H9 (cell line): ENCODE results near the gene EDNRB. TPM values are rescaled to one million over a fixed set of nuclear protein-coding genes. Genes with fewer than 3 reads are reported as not detected.

ENCODE experiments used
- DNase-seq: peaks from one replicate; pipeline ENCODE4 v3.0.0-alpha.2; 2017
- H2AFZ ChIP-seq: one replicate; pipeline ENCODE4 v1.6.1; 2013; ENCODE audit warnings: mild to moderate bottlenecking, low read length, control low read depth, moderate library complexity
- H2AK5ac ChIP-seq: 2 replicates; pipeline ENCODE4 v1.6.1; 2013; ENCODE audit warnings: low read length, control low read depth, mixed read lengths; ENCODE audit not compliant: insufficient read length
- H2BK120ac ChIP-seq: one replicate; pipeline ENCODE4 v1.6.1; 2013; ENCODE audit warnings: low read depth, mild to moderate bottlenecking, low read length, control low read depth, inconsistent platforms; ENCODE audit not compliant: poor library complexity, severe bottlenecking
- H2BK12ac ChIP-seq: 2 replicates; pipeline ENCODE4 v1.6.1; 2013; ENCODE audit warnings: low read length, control low read depth, mixed read lengths, low read depth; ENCODE audit not compliant: insufficient read length
- H2BK15ac ChIP-seq: 2 replicates; pipeline ENCODE4 v1.6.1; 2013; ENCODE audit warnings: low read depth, low read length, control low read depth
- H2BK20ac ChIP-seq: one replicate; pipeline ENCODE4 v1.6.1; 2013; ENCODE audit warnings: low read depth, mild to moderate bottlenecking, low read length, control low read depth, inconsistent platforms; ENCODE audit not compliant: poor library complexity, severe bottlenecking
- H2BK5ac ChIP-seq: 2 replicates; pipeline ENCODE4 v1.6.1; 2013; ENCODE audit warnings: low read length, control low read depth, mixed read lengths; ENCODE audit not compliant: insufficient read length
- H3K14ac ChIP-seq: 2 replicates; pipeline ENCODE4 v1.6.1; 2013; ENCODE audit warnings: low read length, control low read depth; ENCODE audit not compliant: insufficient read depth
- H3K18ac ChIP-seq: 2 replicates; pipeline ENCODE4 v1.6.1; 2013; ENCODE audit warnings: low read depth, mild to moderate bottlenecking, mixed read lengths, low read length, control low read depth; ENCODE audit not compliant: insufficient read length
- H3K23ac ChIP-seq: 2 replicates; pipeline ENCODE4 v1.6.1; 2013; ENCODE audit warnings: low read length, control low read depth, mixed read lengths, low read depth; ENCODE audit not compliant: insufficient read length
- H3K23me2 ChIP-seq: 2 replicates; pipeline ENCODE4 v1.6.1; 2013; ENCODE audit warnings: low read depth, mild to moderate bottlenecking, mixed read lengths, low read length, control low read depth; ENCODE audit not compliant: insufficient read length, poor library complexity, severe bottlenecking
- H3K27ac ChIP-seq: 2 replicates; pipeline ENCODE4 v1.5.1; 2013; ENCODE audit warnings: low read length, control low read depth, mixed read lengths, low read depth; ENCODE audit not compliant: insufficient read length
- H3K27me3 ChIP-seq: 2 replicates; pipeline ENCODE4 v1.6.1; 2013; ENCODE audit warnings: low read length, control low read depth, inconsistent platforms; ENCODE audit not compliant: insufficient read depth
- H3K4ac ChIP-seq: 2 replicates; pipeline ENCODE4 v1.6.1; 2013; ENCODE audit warnings: low read depth, mild to moderate bottlenecking, control low read depth, inconsistent platforms, low read length, moderate library complexity
- H3K4me1 ChIP-seq: 2 replicates; pipeline ENCODE4 v1.6.1; 2013; ENCODE audit warnings: low read length, control low read depth, inconsistent platforms; ENCODE audit not compliant: insufficient read depth
- H3K4me2 ChIP-seq: 2 replicates; pipeline ENCODE4 v1.6.1; 2013; ENCODE audit warnings: low read length, control low read depth, mixed read lengths; ENCODE audit not compliant: insufficient read length, insufficient read depth
- H3K56ac ChIP-seq: 2 replicates; pipeline ENCODE4 v1.6.1; 2013; ENCODE audit warnings: low read depth, mild to moderate bottlenecking, mixed read lengths, low read length, control low read depth; ENCODE audit not compliant: insufficient read length
- H3K79me1 ChIP-seq: 2 replicates; pipeline ENCODE4 v1.6.1; 2013; ENCODE audit warnings: low read depth, mild to moderate bottlenecking, moderate library complexity, low read length, control low read depth, inconsistent platforms; ENCODE audit not compliant: insufficient read depth, poor library complexity, severe bottlenecking
- H3K79me2 ChIP-seq: 2 replicates; pipeline ENCODE4 v1.6.1; 2013; ENCODE audit warnings: low read length, control low read depth, inconsistent platforms; ENCODE audit not compliant: insufficient read depth
- H3K9ac ChIP-seq: 2 replicates; pipeline ENCODE4 v1.6.1; 2013; ENCODE audit warnings: low read length, control low read depth, mixed read lengths; ENCODE audit not compliant: insufficient read length; ENCODE audit errors: extremely low read depth
- H3K9me3 ChIP-seq: one replicate; pipeline ENCODE4 v1.6.1; 2013; ENCODE audit warnings: low read depth, low read length, inconsistent platforms; ENCODE audit not compliant: control insufficient read depth
- H3T11ph ChIP-seq: one replicate; pipeline ENCODE4 v1.6.1; 2013; ENCODE audit warnings: mild to moderate bottlenecking, low read length, control low read depth, inconsistent platforms
- H4K20me1 ChIP-seq: one replicate; pipeline ENCODE4 v1.6.1; 2013; ENCODE audit not compliant: control insufficient read depth, insufficient read length, insufficient read depth
- H4K5ac ChIP-seq: 2 replicates; pipeline ENCODE4 v1.6.1; 2013; ENCODE audit warnings: low read depth, mild to moderate bottlenecking, mixed read lengths, low read length, control low read depth; ENCODE audit not compliant: insufficient read length
- H4K8ac ChIP-seq: replicated peaks from 2 replicates; pipeline ENCODE4 v1.6.1; 2013; ENCODE audit warnings: low read length, control low read depth, mixed read lengths, low read depth; ENCODE audit not compliant: insufficient read length
- H4K91ac ChIP-seq: 2 replicates; pipeline ENCODE4 v1.6.1; 2013; ENCODE audit warnings: low read depth, mild to moderate bottlenecking, moderate library complexity, mixed read lengths, low read length, control low read depth; ENCODE audit not compliant: insufficient read length
- H3K27ac Mint-ChIP-seq, 3 experiments: 2 replicates in 2 of 3; 3 replicates in 1 of 3; pipeline ENCODE4 v1.8.0; 2020 to 2021; ENCODE audit warnings: mixed read lengths in 3 of 3, mild to moderate bottlenecking in 1 of 3, moderate library complexity in 1 of 3
- H3K27me3 Mint-ChIP-seq: 2 replicates; pipeline ENCODE4 v1.8.0; 2021; ENCODE audit warnings: low read depth, mild to moderate bottlenecking, moderate library complexity, mixed read lengths
- H3K36me3 Mint-ChIP-seq, 3 experiments: 2 replicates in 2 of 3; 3 replicates in 1 of 3; pipeline ENCODE4 v1.8.0; 2020 to 2021; ENCODE audit warnings: low read depth in 3 of 3, mixed read lengths in 3 of 3; ENCODE audit not compliant: insufficient read depth in 1 of 3
- H3K4me1 Mint-ChIP-seq, 2 experiments: 2 replicates each; pipeline ENCODE4 v1.8.0; 2020; ENCODE audit warnings: mixed read lengths in 2 of 2
- H3K4me3 Mint-ChIP-seq, 2 experiments: 2 replicates in 1 of 2; 3 replicates in 1 of 2; pipeline ENCODE4 v1.8.0; 2020 to 2021; ENCODE audit warnings: mild to moderate bottlenecking in 2 of 2, mixed read lengths in 2 of 2, moderate library complexity in 1 of 2
- H3K9me3 Mint-ChIP-seq, 2 experiments: 2 replicates in 1 of 2; 3 replicates in 1 of 2; pipeline ENCODE4 v1.8.0; 2020; ENCODE audit warnings: mild to moderate bottlenecking in 2 of 2, mixed read lengths in 2 of 2, moderate library complexity in 1 of 2
- CTCF ChIP-seq: fragments of 200-600 bp; sonication (generic); conservative IDR thresholded peaks from 3 replicates; pipeline ENCODE4 v1.8.0; 2021; ENCODE audit warnings: antibody characterized with exemption, mild to moderate bottlenecking
- WGBS: extraction: QIAGEN DNeasy Blood & Tissue Kit; methylation state at CpG from one replicate; pipeline ENCODE4 v1.1.7; 2013; ENCODE audit warnings: missing lambda C conversion rate, low lambda C conversion rate, mixed read lengths; ENCODE audit not compliant: insufficient read length; ENCODE audit errors: extremely low coverage; 5-methylcytosine and 5-hydroxymethylcytosine counted together
- total RNA-seq: library from RNA; stranded (reverse); gene quantifications from 2 replicates; pipeline ENCODE4 v1.2.1, GENCODE V29; 2021

Gene EDNRB
- total RNA-seq, 1 experiment from 2014 or later: 6.6 TPM

DNA sequence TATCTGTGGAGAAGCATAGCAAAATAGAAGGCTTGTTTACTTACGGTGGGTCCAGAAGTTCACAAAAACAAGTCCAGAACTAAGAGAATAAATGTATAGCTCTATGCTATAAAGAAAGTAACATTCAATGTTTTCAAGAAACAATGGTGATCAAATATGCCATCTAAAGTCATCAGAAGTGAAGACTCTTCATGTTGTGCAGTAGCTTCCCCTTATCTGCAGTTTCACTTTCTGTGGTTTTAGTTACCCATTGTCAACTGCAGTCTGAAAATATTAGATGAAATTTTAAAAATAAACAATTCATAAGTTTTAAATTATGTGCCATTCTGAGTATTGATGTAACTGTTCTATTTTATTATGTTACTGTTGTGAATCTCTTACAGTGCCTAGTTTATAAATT, 72.5 kb downstream of the EDNRB start:
- Histone ChIP-seq H3K9ac (no peak overlapping the region), H2BK20ac (no peak overlapping the region), H3K27me3 (no peaks in the 10 kb centered on the region), H3K79me1 (no peaks in the 10 kb centered on the region), H3K14ac (no peak overlapping the region), H2BK120ac (no peak overlapping the region), H3K4me2 (no peak overlapping the region), H3K79me2 (no peaks in the 10 kb centered on the region), H3K18ac (no peak overlapping the region), H4K8ac (no peak overlapping the region), H3K23ac (no peak overlapping the region), H3K56ac (no peak overlapping the region), H3K27ac (no peak overlapping the region), H4K20me1 (no peaks in the 10 kb centered on the region), H2BK5ac (no peak overlapping the region), H3K9me3 (no peaks in the 10 kb centered on the region), H3K4ac (no peak overlapping the region), H2AFZ (no peak overlapping the region), H2BK12ac (no peak overlapping the region), H4K91ac (no peak overlapping the region), H3K23me2 (no peaks in the 10 kb centered on the region), H2BK15ac (no peak overlapping the region), H4K5ac (no peak overlapping the region), H3K4me1 (peaks cover 2% of the 10 kb centered on the region; the same call in 1 of the 2 replicates), H2AK5ac (no peak overlapping the region), H3T11ph (no peak overlapping the region)
- no CpG with 5 or more reads among the region's 1 CpG for WGBS
- DNase-seq: no peak
- Mint-ChIP-seq H3K27ac (no peak overlapping the region), H3K36me3 (peaks cover 18 to 32% (median 21%) of the 10 kb centered on the region in 3 experiments), H3K9me3 (peaks cover 26 to 30% of the 10 kb centered on the region in 2 experiments), H3K27me3 (no peaks in the 10 kb centered on the region), H3K4me1 (peaks cover 3 to 4% of the 10 kb centered on the region in 2 experiments), H3K4me3 (no peak overlapping the region)
- no peak for TF ChIP-seq CTCF

Other genes starting within 250 kb of the EDNRB start
- 23.2 and 23.4 TPM in 2 replicates for gene SLAIN1, start 221.1 kb downstream of the EDNRB start, total RNA-seq